Measurements from ENCODE around the gene TIE1. TPM values are rescaled to one million over a fixed set of nuclear protein-coding genes. Genes with fewer than 3 reads are reported as not detected.
A peak's percentile ranks its signal among the peaks of the same experiment; 100 is the strongest.

Gene TIE1
- total RNA-seq: 10 to 100 TPM in 1 of 3 donors, 1 to 10 TPM in 2; 4.5 to 10.7 (median 6.7) TPM
- 6.0 TPM for total RNA-seq (2013)

- H3K27ac Mint-ChIP-seq: peak within 1 kb of the TSS; percentile 31 to 50
- WGBS (ENCODE audit: insufficient coverage): 48% methylated on average over 7 of the region's 10 CpGs
- Histone ChIP-seq H3K4me1 (ENCODE audit: control insufficient read depth, insufficient read depth, low read length) (peaks cover 9% of the 10 kb centered on the region), H3K27ac (ENCODE audit: low read length) (no peak within 1 kb of the TSS), H3K36me3 (ENCODE audit: control insufficient read depth, insufficient read depth, low read length) (no peaks in the 10 kb centered on the region), H3K4me3 (ENCODE audit: low read length) (no peak within 1 kb of the TSS), H3K9me3 (ENCODE audit: control insufficient read depth, insufficient read depth, low read length) (no peaks in the 10 kb centered on the region), H3K27me3 (ENCODE audit: control insufficient read depth, insufficient read depth, low read length) (no peaks in the 10 kb centered on the region)
- ATAC-seq (peak in 1 of 3 donors; percentile 39), DNase-seq (no peak)
- peaks cover 6 to 17% of the 10 kb centered on the region in 2 donors for H3K4me1 Mint-ChIP-seq
- no peaks in the 10 kb centered on the region for H3K9me3 Mint-ChIP-seq
- H3K27me3 Mint-ChIP-seq (ENCODE audit: low read depth in 2 of 2): no peaks in the 10 kb centered on the region
- TF ChIP-seq CTCF (IDR thresholded peaks at IDR 0.05): no peak
- peak within 1 kb of the TSS; percentile 53 for H3K4me3 Mint-ChIP-seq
- intact Hi-C loops (cut with micrococcal nuclease): no loop called here
- no peaks in the 10 kb centered on the region for H3K36me3 Mint-ChIP-seq
Observed at GRCh38 chr1:43300378-43301094, at the start of gene TIE1. Gene TIE1 (plus strand): TSS chr1:43300982. CDS start chr1:43301072, 90 bp downstream.

- Histone ChIP-seq H3K9me3 (ENCODE audit: control insufficient read depth, insufficient read depth, low read length) (no peaks in the 10 kb centered on the region), H3K27me3 (ENCODE audit: control insufficient read depth, insufficient read depth, low read length) (no peaks in the 10 kb centered on the region), H3K36me3 (ENCODE audit: control insufficient read depth, insufficient read depth, low read length) (no peaks in the 10 kb centered on the region), H3K27ac (ENCODE audit: low read length) (no peak overlapping the region), H3K4me1 (ENCODE audit: control insufficient read depth, insufficient read depth, low read length) (no peaks in the 10 kb centered on the region), H3K4me3 (ENCODE audit: low read length) (no peak overlapping the region)
- Mint-ChIP-seq H3K4me3 (no peak overlapping the region), H3K36me3 (no peaks in the 10 kb centered on the region), H3K27me3 (ENCODE audit: low read depth in 2 of 2) (peaks cover 16 to 21% of the 10 kb centered on the region in 2 donors), H3K9me3 (no peaks in the 10 kb centered on the region), H3K4me1 (no peaks in the 10 kb centered on the region), H3K27ac (no peak overlapping the region)
- intact Hi-C loops (cut with micrococcal nuclease): no loop called here
- no peak for DNase-seq
- 90% methylated on average over 5 of the region's 5 CpGs for WGBS (ENCODE audit: insufficient coverage)
- ATAC-seq: no peak
- TF ChIP-seq CTCF (IDR thresholded peaks at IDR 0.05): no peak
Observed at GRCh38 chr1:43251024-43251423, 49.8 kb upstream of the TIE1 start.

GRCh38 chr1:43252225-43252624 is 48.6 kb upstream of the TIE1 start:
- intact Hi-C loops (cut with micrococcal nuclease): no loop called here
- Mint-ChIP-seq H3K4me3 (no peak overlapping the region), H3K27ac (no peak overlapping the region), H3K9me3 (no peaks in the 10 kb centered on the region), H3K4me1 (no peaks in the 10 kb centered on the region), H3K36me3 (no peaks in the 10 kb centered on the region), H3K27me3 (ENCODE audit: low read depth in 2 of 2) (peaks cover 16 to 21% of the 10 kb centered on the region in 2 donors)
- no peak overlapping the region for H3K27ac ChIP-seq (ENCODE audit: low read length)
- 75% methylated on average over 1 of the region's 1 CpG for WGBS (ENCODE audit: insufficient coverage)
- no peak for TF ChIP-seq CTCF (IDR thresholded peaks at IDR 0.05)
- ATAC-seq (no peak), DNase-seq (no peak)
- H3K36me3 ChIP-seq (ENCODE audit: control insufficient read depth, insufficient read depth, low read length): no peaks in the 10 kb centered on the region
- no peaks in the 10 kb centered on the region for H3K9me3 ChIP-seq (ENCODE audit: control insufficient read depth, insufficient read depth, low read length)
- H3K4me3 ChIP-seq (ENCODE audit: low read length): no peak overlapping the region
- no peaks in the 10 kb centered on the region for H3K27me3 ChIP-seq (ENCODE audit: control insufficient read depth, insufficient read depth, low read length)
- no peaks in the 10 kb centered on the region for H3K4me1 ChIP-seq (ENCODE audit: control insufficient read depth, insufficient read depth, low read length)

- intact Hi-C loops (cut with micrococcal nuclease): no loop called here
- peaks cover 2% of the 10 kb centered on the region for H3K9me3 ChIP-seq (ENCODE audit: control insufficient read depth, insufficient read depth, low read length)
- Mint-ChIP-seq H3K9me3 (no peaks in the 10 kb centered on the region), H3K27ac (no peak overlapping the region), H3K4me3 (no peak overlapping the region), H3K4me1 (no peaks in the 10 kb centered on the region), H3K27me3 (ENCODE audit: low read depth in 2 of 2) (peaks cover 16 to 21% of the 10 kb centered on the region in 2 donors), H3K36me3 (no peaks in the 10 kb centered on the region)
- TF ChIP-seq CTCF (IDR thresholded peaks at IDR 0.05): no peak
- no peak overlapping the region for H3K4me3 ChIP-seq (ENCODE audit: low read length)
- DNase-seq (no peak), ATAC-seq (peak in 1 of 3 donors; percentile 3)
- 87% methylated on average over 4 of the region's 4 CpGs for WGBS (ENCODE audit: insufficient coverage)
- H3K4me1 ChIP-seq (ENCODE audit: control insufficient read depth, insufficient read depth, low read length): no peaks in the 10 kb centered on the region
- no peak overlapping the region for H3K27ac ChIP-seq (ENCODE audit: low read length)
- H3K27me3 ChIP-seq (ENCODE audit: control insufficient read depth, insufficient read depth, low read length): no peaks in the 10 kb centered on the region
- no peaks in the 10 kb centered on the region for H3K36me3 ChIP-seq (ENCODE audit: control insufficient read depth, insufficient read depth, low read length)
Observed at GRCh38 chr1:43253173-43253572, 47.6 kb upstream of the TIE1 start.

All from natural killer cell (primary cell).